GM21423 (cell line): ENCODE data around the gene MAP3K4.

Experiments
- ATAC-seq: cut with Tn5 transposase; IDR thresholded peaks from one replicate; pipeline ENCODE4 v1.9.1; 2021; ENCODE audit warnings: mild to moderate bottlenecking, moderate library complexity; ENCODE audit not compliant: unreplicated experiment

MAP3K4 gene

GRCh38 chr6:161163466-161164181 is 172.1 kb downstream of the MAP3K4 start:
- no peak for ATAC-seq

GRCh38 chr6:161164182-161164625 is 172.6 kb downstream of the MAP3K4 start:
- ATAC-seq = no peak

GRCh38 chr6:161166176-161166575 is 174.6 kb downstream of the MAP3K4 start:
- no peak for ATAC-seq

- ATAC-seq = no peak
Observed at GRCh38 chr6:161166677-161167076, 175.1 kb downstream of the MAP3K4 start.
